Raji (cell line): ENCODE results near the gene GNL1.

Experiments
- POLR2A ChIP-seq: IDR thresholded peaks from 2 replicates; pipeline ENCODE4 v1.6.1; 2011; ENCODE audit warnings: low read depth, low read length, control low read depth; ENCODE audit not compliant: insufficient read depth

The GNL1 gene

GRCh38 chr6:30573113-30573512 lies 16.8 kb upstream of the GNL1 start:
- no peak for TF ChIP-seq POLR2A

GRCh38 chr6:30572148-30572547 lies 15.9 kb upstream of the GNL1 start:
- TF ChIP-seq POLR2A: no peak

GRCh38 chr6:30571762-30572082 lies 15.4 kb upstream of the GNL1 start:
- TF ChIP-seq POLR2A: no peak

- peak; percentile 98 for TF ChIP-seq POLR2A
These were observed 14.9 kb upstream of the GNL1 start, which contains the start of gene ABCF1 for GRCh38 chr6:30571075-30571761. TSS of gene ABCF1 (plus strand) at chr6:30571442. CDS start at chr6:30571488, 46 bp downstream.

GRCh38 chr6:30570740-30571074 lies 14.4 kb upstream of the GNL1 start:
- no peak for TF ChIP-seq POLR2A

GRCh38 chr6:30570263-30570662 lies 14.0 kb upstream of the GNL1 start:
- no peak for TF ChIP-seq POLR2A

GRCh38 chr6:30568245-30568644 lies 12.0 kb upstream of the GNL1 start:
- TF ChIP-seq POLR2A: no peak

- no peak for TF ChIP-seq POLR2A
These were observed 9.5 kb upstream of the GNL1 start for GRCh38 chr6:30565772-30566171.

GRCh38 chr6:30564114-30564513 lies 7.8 kb upstream of the GNL1 start:
- no peak for TF ChIP-seq POLR2A

GRCh38 chr6:30562470-30563425 lies 6.5 kb upstream of the GNL1 start:
- no peak for TF ChIP-seq POLR2A

- no peak for TF ChIP-seq POLR2A
These were observed 4.6 kb upstream of the GNL1 start for GRCh38 chr6:30560930-30561329.

GRCh38 chr6:30557683-30557981 lies 1.3 kb upstream of the GNL1 start:
- no peak for TF ChIP-seq POLR2A

- peak; percentile 83 for TF ChIP-seq POLR2A
These were observed 805 bp upstream of the GNL1 start, which contains the start of gene PRR3 for GRCh38 chr6:30556906-30557682. TSS of gene PRR3 (plus strand) at chr6:30557295. CDS start at chr6:30557345, 50 bp downstream.

- TF ChIP-seq POLR2A: no peak
These were observed 548 bp downstream of the GNL1 start for GRCh38 chr6:30555816-30556065.

GRCh38 chr6:30554962-30555815 lies 1.1 kb downstream of the GNL1 start:
- no peak for TF ChIP-seq POLR2A
